ENCODE measurements around the gene C4orf51. TPM values are rescaled to one million over a fixed set of nuclear protein-coding genes. Genes with fewer than 3 reads are reported as not detected.

The C4orf51 gene
- total RNA-seq, 1 experiment from 2014 or later: not detected

- no peak for DNase-seq (ENCODE audit: low spot score)
These were observed 76.3 kb downstream of the C4orf51 start for GRCh38 chr4:145756244-145756643.

GRCh38 chr4:145757188-145757587 is 77.2 kb downstream of the C4orf51 start:
- DNase-seq (ENCODE audit: low spot score): no peak

- DNase-seq (ENCODE audit: low spot score): no peak
These were observed 80.2 kb downstream of the C4orf51 start for GRCh38 chr4:145760176-145760575.

- no peak for DNase-seq (ENCODE audit: low spot score)
These were observed 81.3 kb downstream of the C4orf51 start for GRCh38 chr4:145760961-145761929.

- DNase-seq (ENCODE audit: low spot score): no peak
These were observed 82.8 kb downstream of the C4orf51 start for GRCh38 chr4:145762719-145763118.

- no peak for DNase-seq (ENCODE audit: low spot score)
These were observed 83.5 kb downstream of the C4orf51 start for GRCh38 chr4:145763399-145763798.

- no peak for DNase-seq (ENCODE audit: low spot score)
These were observed 86.3 kb downstream of the C4orf51 start for GRCh38 chr4:145766273-145766672.

GRCh38 chr4:145769450-145770037 is 89.6 kb downstream of the C4orf51 start:
- no peak for DNase-seq (ENCODE audit: low spot score)

GRCh38 chr4:145770124-145770523 is 90.2 kb downstream of the C4orf51 start:
- DNase-seq (ENCODE audit: low spot score): no peak

- no peak for DNase-seq (ENCODE audit: low spot score)
These were observed 92.4 kb downstream of the C4orf51 start for GRCh38 chr4:145772347-145772746.

GRCh38 chr4:145773581-145774234 is 93.8 kb downstream of the C4orf51 start:
- no peak for DNase-seq (ENCODE audit: low spot score)

GRCh38 chr4:145774473-145774872 is 94.5 kb downstream of the C4orf51 start:
- DNase-seq (ENCODE audit: low spot score): no peak

GRCh38 chr4:145775406-145775805 is 95.5 kb downstream of the C4orf51 start:
- DNase-seq (ENCODE audit: low spot score): no peak

GRCh38 chr4:145776208-145776607 is 96.3 kb downstream of the C4orf51 start:
- no peak for DNase-seq (ENCODE audit: low spot score)

GRCh38 chr4:145779319-145779801 is 99.4 kb downstream of the C4orf51 start:
- DNase-seq (ENCODE audit: low spot score): no peak

GRCh38 chr4:145781351-145781750 is 101.4 kb downstream of the C4orf51 start:
- no peak for DNase-seq (ENCODE audit: low spot score)

Other genes starting within 250 kb of the C4orf51 start
- 6.9 and 7.7 TPM in 2 replicates for gene SMAD1, start 198.3 kb upstream of the C4orf51 start, total RNA-seq (2014; rRNA removed; shearing (Covaris generic))
- 2.3 and 2.8 TPM in 2 replicates for gene MMAA, start 60.8 kb upstream of the C4orf51 start, total RNA-seq (2014; rRNA removed; shearing (Covaris generic))